K562 (cell line): Measurements from ENCODE around the gene TBRG1. TPM values are rescaled to one million over a fixed set of nuclear protein-coding genes. Genes with fewer than 3 reads are reported as not detected.

Experiments
- CBX3 ChIP-seq, 2 experiments: IDR thresholded peaks; 1 replicate in 1 of 2; 2 replicates in 1 of 2; pipeline ENCODE4 v1.6.1; 2012; ENCODE audit warnings: inconsistent platforms in 2 of 2, low read length in 2 of 2, borderline replicate concordance in 1 of 2, control low read depth in 1 of 2
- E4F1 ChIP-seq: fragments of 250-450 bp; sonication (Bioruptor Pico); IDR thresholded peaks from 2 replicates; pipeline ENCODE4 v1.5.0; 2021; ENCODE audit warnings: mild to moderate bottlenecking, borderline replicate concordance
- FIP1L1 ChIP-seq: fragments of 200-400 bp; formaldehyde crosslinking; IDR thresholded peaks from 2 replicates; pipeline ENCODE4 v1.6.1; 2018; ENCODE audit warnings: mild to moderate bottlenecking, low read depth, low read length; ENCODE audit not compliant: poor library complexity, severe bottlenecking
- HEY1 ChIP-seq: fragments of 250-450 bp; sonication (Bioruptor Pico); IDR thresholded peaks from 2 replicates; pipeline ENCODE4 v1.5.0; 2020; ENCODE audit warnings: mild to moderate bottlenecking, moderate library complexity, borderline replicate concordance
- ILK ChIP-seq: fragments of 450-650 bp; IDR thresholded peaks from 2 replicates; pipeline ENCODE4 v1.6.1; 2016; ENCODE audit warnings: missing genetic modification characterization, low read depth, mild to moderate bottlenecking, missing compliant biosample characterization, moderate library complexity, borderline replicate concordance
- MED1 ChIP-seq: sonication (generic); formaldehyde crosslinking; IDR thresholded peaks from 2 replicates; pipeline ENCODE4 v1.8.1; 2023; ENCODE audit warnings: missing genetic modification reagents, borderline replicate concordance
- MEIS2 ChIP-seq: fragments of 450-650 bp; IDR thresholded peaks from 2 replicates; pipeline ENCODE4 v1.6.1; 2014; ENCODE audit warnings: mild to moderate bottlenecking; ENCODE audit not compliant: partially characterized antibody
- PHTF2 ChIP-seq: fragments of 250-450 bp; sonication (Bioruptor Pico); IDR thresholded peaks from 2 replicates; pipeline ENCODE4 v1.5.0; 2021; ENCODE audit warnings: mild to moderate bottlenecking
- RREB1 ChIP-seq: fragments of 250-450 bp; sonication (Bioruptor Pico); IDR thresholded peaks from 2 replicates; pipeline ENCODE4 v1.4.0; 2020
- ZBTB1 ChIP-seq: sonication (generic); formaldehyde crosslinking; IDR thresholded peaks from 2 replicates; pipeline ENCODE4 v1.8.1; 2023; ENCODE audit warnings: missing genetic modification reagents, low read depth, mild to moderate bottlenecking, borderline replicate concordance
- ZBTB12 ChIP-seq: fragments of 250-450 bp; sonication (Bioruptor Pico); IDR thresholded peaks from 2 replicates; pipeline ENCODE4 v1.4.0; 2020
- ZBTB49 ChIP-seq: sonication (generic); formaldehyde crosslinking; IDR thresholded peaks from 2 replicates; pipeline ENCODE4 v1.8.0; 2022; ENCODE audit warnings: missing genetic modification reagents, mild to moderate bottlenecking, borderline replicate concordance
- ZFP36 ChIP-seq: fragments of 150-350 bp; IDR thresholded peaks from 2 replicates; pipeline ENCODE4 v1.6.1; 2018; ENCODE audit warnings: low read length, low read depth; ENCODE audit not compliant: partially characterized antibody
- polyA plus RNA-seq, 8 experiments: library from polyadenylated mRNA; depleted of rRNA in 4 of 8; stranded (reverse) in 5 of 8; unstranded in 3 of 8; fragments of >200 nt; fragmentation: Nextera tagmentation in 2 of 8; fragmentation: Illumina TruSeq in 1 of 8; extraction: Ambion mirVana in 2 of 8; extraction: Trizol in 1 of 8; gene quantifications; 2 replicates each; pipeline versions ENCODE4 v1.2.1 to v1.2.3, GENCODE V29; 2011 to 2014; ENCODE audit warnings: inconsistent platforms in 1 of 8, missing spikeins in 1 of 8
- total RNA-seq, 7 experiments: library from RNA; depleted of rRNA in 6 of 7; stranded (reverse); fragments of >200 nt in 6 of 7; fragmentation: Illumina TruSeq in 2 of 7; extraction: Trizol in 2 of 7; gene quantifications; 2 replicates each; pipeline versions ENCODE4 v1.2.1 to v1.2.3, GENCODE V29; 2011 to 2021; ENCODE audit warnings: low replicate concordance in 1 of 7

Gene TBRG1
- total and polyA plus RNA-seq, 9 of the 15 experiments (the other 6 are each of a cell fraction or from before 2014, with no cell fraction given) = 8.7 to 30.0 (median 20.2) TPM

GRCh38 chr11:124673333-124674167 is 50.9 kb downstream of the TBRG1 start, which contains the start of the genes SIAE and SPA17 (continued):
- TF ChIP-seq CBX3 (IDR thresholded peaks at IDR 0.05; ENCODE audit: borderline replicate concordance in 1 of 2, low read length in 2 of 2) (peak in 1 of 2 experiments; percentile 8; a peak in 1 of 3 replicates), PHTF2 (CRISPR knock-in tag) (no peak), E4F1 (no peak), MED1 (CRISPR knock-in tag) (no peak), ZBTB12 (CRISPR knock-in tag) (no peak), HEY1 (no peak), FIP1L1 (no peak), RREB1 (no peak), ZBTB49 (CRISPR knock-in tag) (no peak), ZBTB1 (CRISPR knock-in tag) (no peak), MEIS2 (no peak), ILK (tag) (no peak), ZFP36 (no peak)
